ENCODE measurements around the gene COL23A1.

GRCh38 chr5:178415353-178415752 lies 174.8 kb downstream of the COL23A1 start:
- TF ChIP-seq POLR2A (IDR thresholded peaks at IDR 0.05) (no peak), CTCF (IDR thresholded peaks at IDR 0.05) (no peak), EP300 (IDR thresholded peaks at IDR 0.05) (no peak)

All from tibial nerve (tissue), 4 donors.